Measurements from ENCODE around the gene RAB11FIP2. TPM values are rescaled to one million over a fixed set of nuclear protein-coding genes. Genes with fewer than 3 reads are reported as not detected.

Gene RAB11FIP2
- 23.5 and 24.9 TPM in 2 replicates for total RNA-seq

GRCh38 chr10:118046395-118047156 is at the start of gene RAB11FIP2:
Gene RAB11FIP2 (minus strand): TSS chr10:118046941. CDS start chr10:118046163, 778 bp downstream.

Measured in uterine smooth muscle cell (primary cell).